ENCODE measurements around the gene KCNK10.

Gene KCNK10

DNA sequence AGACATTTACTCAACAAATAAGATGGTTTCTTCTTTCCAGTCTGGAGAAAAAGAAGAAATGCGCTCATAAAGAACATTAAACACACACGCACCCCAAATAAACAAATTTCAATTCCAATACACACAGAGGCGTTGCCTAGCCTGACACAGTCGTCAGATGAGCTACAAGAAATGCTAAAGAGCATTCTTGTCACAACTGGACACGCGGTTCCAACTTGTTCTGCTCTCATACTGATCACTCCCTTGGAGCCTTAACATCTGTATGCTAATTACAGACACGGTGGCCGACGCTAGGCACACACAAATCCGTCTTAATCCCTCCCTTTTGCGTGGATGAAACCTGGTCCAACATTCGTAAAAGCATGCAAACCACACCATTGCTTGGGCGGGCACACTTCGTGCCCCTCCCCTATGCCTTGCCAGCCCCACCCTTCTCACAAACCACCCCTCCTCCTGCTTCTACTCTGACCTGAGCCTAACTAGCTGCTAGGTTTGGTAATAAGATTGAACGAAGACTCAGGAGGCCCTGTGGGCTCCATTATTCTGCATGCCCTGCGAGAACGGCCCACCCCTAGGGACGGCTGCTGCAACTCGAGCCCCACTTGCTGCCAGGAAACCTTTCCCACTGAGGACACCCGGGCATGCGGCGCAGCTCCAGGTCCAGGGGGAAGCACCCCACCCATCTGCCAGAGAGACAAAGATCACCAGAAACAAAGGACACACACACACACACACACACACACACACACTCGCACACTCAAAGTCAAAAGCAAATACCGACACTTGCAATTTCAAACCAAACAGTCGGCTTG lies 1.2 kb downstream of the KCNK10 start:
- no peak for DNase-seq (ENCODE audit: low read depth)

DNA sequence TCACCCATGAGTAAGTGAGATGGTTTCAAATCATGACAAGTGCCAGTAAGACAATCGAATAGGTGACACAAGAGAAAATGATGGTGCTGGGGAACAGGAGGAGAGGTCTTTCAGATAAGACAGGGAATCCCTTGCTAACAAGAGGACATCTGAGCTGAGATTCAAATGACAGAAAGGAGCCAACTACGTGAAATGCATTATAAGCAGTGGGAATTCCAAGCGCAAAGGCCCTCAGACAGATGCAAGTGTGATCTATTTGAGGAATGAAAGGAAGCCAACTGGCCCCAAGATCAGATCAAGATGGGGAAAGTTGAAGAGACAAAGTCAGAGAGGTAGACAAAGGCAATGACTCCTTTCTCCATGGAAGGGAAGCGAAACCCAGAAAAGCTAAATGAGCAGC lies 4.7 kb downstream of the KCNK10 start:
- DNase-seq (ENCODE audit: low read depth): no peak

DNA sequence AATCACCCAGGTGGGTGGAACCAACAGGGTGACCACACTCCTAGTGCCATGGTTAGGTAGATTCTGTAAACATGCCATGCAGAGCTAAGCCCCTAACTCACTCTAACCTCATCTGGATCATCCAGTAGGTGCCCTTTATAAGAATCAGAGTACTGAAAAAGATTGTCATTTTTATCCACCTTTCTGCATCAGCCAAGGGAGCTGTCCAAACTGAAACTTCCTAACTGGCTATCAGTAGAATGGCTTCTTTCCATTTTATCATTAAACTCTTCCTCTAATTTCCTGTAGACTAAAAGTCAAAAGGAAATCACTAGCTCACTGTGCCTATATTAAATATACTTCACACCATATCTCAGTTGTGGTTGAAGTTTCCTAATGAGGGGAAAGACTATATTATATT lies 6.5 kb downstream of the KCNK10 start:
- no peak for DNase-seq (ENCODE audit: low read depth)

DNA sequence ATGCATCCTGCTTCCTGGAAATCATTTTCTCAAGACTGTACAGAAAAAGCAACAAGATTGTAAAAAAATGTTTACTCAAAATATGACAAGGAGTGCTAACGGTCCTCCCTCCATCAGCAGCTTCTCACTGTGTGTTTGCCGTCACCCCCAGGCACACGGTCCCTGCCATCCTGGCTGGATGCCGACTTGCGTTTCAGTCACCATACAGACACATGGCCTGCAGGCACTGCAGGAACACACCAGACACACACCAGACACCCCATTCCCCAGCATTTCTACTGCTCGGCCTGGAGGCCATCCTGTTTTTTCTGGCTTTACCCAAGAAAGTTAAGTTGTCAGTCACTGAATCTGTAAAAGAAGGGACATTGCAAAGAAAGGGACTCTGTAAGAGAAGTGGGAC lies 10.8 kb downstream of the KCNK10 start:
- no peak for DNase-seq (ENCODE audit: low read depth)

DNA sequence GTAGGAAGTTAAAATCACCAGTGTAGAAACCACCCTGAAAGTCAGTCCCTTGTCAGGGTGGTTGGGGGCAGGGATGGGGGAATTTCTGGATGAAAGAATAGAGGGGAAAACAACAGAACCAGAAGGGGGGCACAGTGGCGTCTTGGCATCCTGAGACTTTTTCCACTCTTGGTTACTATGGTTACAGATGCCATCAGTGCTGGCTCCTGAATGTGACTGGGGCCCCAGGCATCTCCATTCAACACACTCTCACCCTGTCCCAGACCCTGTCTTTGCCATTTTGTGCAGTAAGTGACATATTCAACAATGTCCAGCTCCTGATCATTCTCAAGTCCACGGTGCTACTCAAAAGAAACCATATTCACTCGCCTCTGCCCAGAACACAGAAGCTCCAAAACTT lies 11.3 kb downstream of the KCNK10 start:
- no peak for DNase-seq (ENCODE audit: low read depth)

DNA sequence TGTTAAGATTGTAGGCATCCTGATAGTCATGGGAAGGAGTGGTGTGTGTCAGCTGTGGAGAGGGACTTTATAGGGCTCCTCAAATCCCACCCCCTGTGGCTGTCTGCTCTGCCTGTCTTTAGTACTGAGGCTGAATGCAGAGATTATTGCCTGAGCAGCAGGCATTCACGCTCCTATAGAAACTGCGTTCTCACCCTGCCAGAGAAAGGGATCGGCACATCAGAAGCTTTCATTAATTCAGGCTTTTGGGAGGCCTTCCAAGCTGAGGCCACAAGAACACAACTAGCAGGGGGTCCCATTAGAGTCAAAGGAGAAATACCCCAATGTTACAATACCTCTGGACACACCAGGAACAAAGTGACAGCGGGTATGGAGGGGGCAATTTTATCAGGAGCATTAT lies 12.6 kb downstream of the KCNK10 start:
- DNase-seq (ENCODE audit: low read depth): no peak

DNA sequence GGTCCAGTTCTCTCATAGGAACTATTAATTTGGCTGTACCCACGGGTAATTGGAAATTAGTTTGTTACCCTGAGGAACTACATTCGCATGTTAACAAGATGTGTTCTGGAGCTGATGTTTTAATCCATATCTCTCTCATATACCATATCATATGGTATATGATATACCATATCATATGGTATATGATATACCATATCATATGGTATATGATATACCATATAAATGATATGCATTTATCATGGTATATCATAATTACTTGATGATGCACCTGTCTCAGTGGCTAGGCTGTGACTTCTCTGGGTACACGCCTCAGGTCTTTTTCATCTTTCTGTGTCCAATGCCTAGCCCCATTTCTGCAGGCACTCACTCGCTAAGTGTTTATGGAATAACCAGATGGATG lies 13.0 kb downstream of the KCNK10 start:
- no peak for DNase-seq (ENCODE audit: low read depth)

DNA sequence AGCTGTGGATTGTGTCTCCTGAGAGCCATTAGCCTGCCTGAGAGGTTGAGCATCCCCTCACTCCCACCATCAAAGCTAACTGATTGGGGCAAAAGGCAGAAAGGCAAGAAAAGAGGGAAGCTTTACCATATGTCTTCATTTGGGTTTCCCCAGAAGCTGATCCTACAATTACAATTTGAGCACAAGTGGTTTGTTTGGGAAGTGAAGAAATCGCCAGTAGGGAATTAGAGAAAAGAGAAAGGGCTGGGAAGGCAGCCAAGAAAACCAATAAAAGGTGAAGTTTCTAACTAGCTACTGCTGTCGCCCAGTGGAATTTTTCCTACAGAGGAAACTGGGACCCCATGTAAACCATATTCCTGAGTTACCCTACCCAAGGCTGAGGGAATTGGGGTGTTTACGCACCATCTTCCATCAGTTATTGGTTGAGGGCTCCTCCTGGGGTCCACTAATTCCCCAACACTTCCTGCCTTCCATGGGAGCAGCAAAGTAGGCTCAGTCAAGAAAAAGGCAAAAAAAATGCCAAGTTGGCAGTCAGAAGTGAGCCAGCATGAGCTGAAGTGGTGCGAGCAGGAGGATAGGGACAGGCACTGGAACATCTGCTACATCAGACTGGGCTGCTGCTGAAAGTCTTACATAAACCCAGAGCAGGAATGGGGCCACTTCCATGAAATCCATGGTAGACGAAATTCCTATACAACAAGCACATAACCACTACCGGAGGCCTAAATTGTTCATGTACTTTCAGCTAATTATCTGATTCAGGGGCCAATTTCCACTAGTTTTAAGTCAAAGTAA lies 17.3 kb downstream of the KCNK10 start:
- DNase-seq (ENCODE audit: low read depth): no peak

DNA sequence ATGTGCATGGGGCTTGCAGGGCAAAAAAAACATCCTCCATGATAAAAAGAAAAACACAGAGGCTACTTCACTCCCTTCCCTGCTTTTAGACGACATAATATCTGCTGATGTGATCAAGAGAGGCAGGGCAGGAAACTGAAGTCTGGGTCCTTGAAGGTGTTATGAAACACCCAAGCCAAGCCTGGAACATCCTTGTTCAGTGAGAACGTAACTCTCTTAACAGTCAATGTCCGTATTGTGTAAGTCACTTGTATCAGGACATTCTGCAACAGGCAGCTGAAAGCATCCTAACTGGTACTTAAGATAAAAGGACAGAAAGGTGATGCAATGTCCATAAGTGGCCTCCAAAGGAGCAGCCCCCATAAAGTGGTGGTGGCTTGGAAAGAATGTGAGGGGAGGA lies 20.0 kb downstream of the KCNK10 start:
- DNase-seq (ENCODE audit: low read depth): no peak

DNA sequence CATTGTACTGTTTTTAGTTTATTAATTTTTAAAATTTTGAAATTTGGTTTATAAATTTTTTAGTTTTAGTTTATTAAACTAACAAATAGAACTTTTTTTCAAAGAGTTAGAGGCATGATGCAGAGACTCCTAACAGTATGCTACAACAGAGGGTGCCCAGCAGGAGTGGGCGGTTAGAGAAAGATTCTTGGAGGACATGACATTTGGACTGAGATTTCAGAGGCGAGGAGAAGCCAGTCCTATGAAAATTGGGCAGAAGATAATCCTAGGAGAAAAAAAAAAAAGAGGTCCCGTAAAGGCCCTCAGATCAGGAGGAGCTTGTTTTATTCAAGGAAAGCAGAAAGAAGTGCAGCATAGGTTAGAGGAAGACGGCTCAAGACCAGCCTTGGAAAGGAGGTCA lies 21.7 kb downstream of the KCNK10 start:
- DNase-seq (ENCODE audit: low read depth): no peak

DNA sequence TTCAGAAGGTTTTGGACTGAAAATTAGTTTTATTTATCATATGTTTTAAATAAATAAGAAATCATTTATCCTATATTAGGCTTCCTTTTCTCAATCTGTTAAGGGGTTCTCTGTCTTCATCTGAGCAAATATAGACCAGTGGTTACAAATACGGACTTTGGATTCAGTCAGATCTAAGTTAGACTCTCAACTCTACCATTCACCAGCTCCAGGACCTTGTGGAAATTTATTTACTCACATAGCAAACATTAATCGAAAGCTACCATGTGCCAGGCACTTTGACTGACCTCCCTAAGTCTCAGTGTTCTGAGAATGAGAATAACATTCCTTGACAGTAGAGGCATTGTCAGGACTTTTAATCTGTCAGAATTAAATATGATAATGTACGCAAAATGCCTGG lies 22.3 kb downstream of the KCNK10 start:
- DNase-seq (ENCODE audit: low read depth): no peak

DNA sequence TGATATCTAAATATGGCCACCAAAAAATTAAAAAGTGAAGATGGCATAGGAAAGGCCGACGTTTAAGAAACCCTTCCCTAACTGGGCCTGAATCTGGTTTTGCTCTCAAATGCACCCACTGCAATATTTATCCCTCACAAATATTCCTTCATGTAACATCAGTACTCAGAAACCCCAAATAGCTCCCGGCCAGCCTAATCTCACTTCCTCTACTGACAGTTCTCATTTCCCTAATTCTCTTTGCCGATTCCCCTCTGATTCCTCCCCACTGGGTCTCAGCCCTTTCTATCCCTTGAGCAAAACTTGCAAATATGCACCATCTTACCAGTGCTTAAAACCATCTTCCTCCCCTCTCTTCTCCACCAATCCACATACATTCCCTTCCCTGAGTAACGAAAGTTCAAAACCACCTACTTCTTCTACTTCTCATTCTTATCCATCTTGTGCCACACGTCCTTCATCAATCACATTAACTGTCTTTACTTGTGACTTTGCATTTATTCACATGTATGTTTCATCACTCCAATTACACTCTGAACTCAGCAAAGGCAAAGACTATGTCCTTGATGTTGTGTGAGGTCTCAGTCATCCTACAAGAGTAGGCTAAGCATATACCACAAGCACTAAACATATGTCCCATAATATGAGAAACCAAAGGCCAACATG lies 23.1 kb downstream of the KCNK10 start:
- DNase-seq (ENCODE audit: low read depth): no peak

DNA sequence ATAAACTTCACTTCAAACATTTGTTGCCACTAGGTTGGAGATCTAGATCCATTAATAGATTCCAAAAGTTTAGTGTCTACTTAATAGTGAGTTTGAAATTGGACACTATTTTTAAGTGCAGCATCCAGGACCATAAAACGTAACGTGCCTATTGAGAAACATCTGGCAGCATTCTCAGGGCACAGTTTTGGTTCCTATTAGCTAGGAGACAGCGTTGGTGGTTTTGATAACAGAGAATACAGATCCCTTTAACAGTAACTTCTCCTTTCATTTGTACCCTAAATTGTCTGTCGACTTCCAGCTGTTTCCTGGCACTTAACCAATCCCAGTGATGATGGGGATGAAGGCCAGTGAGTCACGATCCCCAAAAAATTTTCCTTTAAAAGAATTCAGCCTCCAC lies 25.8 kb downstream of the KCNK10 start:
- DNase-seq (ENCODE audit: low read depth): no peak

DNA sequence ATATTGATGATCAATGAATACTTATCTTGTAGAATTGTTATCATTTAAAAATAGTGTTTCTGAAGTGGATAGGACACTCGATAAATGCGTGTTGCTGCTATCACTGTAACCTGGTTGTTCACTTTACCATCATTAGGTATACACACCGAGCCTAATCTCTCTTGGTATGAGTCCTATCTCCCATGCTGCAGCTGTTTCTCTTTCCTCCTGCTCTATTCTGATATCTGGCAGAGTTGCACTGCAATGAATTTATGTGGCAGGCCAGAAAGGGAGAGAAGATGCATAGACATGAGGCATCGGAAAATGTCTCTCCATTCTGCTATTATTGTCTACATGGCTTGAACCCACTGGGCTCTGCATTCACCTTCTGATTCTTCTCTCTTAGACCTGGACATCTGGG lies 26.7 kb downstream of the KCNK10 start:
- DNase-seq (ENCODE audit: low read depth): no peak

DNA sequence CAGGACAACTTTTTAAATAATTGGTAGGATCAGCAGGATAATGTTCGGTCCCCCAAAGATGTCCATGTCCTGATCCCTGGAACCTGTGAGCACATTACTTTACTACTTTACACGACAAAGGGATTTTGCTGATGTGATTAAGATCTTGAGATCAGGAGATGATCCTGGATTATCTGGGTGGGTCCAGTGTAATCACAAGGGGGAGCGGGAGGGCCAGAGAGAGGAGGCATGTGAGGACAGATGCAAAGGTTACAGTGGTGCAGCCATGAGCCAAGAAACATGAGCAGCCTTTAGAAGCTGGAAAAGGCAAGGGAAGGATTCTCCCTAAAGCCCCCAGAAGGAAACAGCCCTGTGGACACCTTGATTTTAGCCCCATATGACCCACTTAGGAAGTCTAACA lies 33.1 kb downstream of the KCNK10 start:
- no peak for DNase-seq (ENCODE audit: low read depth)

DNA sequence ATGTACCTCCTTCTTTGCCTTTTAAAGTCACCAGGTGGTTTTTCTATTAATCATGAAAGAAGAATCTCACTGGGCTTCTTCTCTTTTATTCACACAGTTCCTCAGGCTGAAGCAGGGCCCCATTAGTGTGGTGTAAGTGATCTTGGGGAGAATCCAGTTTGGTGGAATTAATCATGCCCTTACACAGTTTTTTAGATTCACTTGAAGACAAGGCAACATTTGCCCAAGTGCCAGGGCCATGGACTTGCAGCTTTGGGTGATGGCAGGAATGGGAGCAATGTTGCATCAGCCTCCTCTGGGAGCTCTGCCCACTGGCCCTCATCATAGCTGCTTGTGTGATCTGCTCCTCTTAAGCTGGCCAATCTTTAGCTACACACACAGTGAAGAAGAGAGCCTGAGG lies 33.8 kb downstream of the KCNK10 start:
- DNase-seq (ENCODE audit: low read depth): no peak

DNA sequence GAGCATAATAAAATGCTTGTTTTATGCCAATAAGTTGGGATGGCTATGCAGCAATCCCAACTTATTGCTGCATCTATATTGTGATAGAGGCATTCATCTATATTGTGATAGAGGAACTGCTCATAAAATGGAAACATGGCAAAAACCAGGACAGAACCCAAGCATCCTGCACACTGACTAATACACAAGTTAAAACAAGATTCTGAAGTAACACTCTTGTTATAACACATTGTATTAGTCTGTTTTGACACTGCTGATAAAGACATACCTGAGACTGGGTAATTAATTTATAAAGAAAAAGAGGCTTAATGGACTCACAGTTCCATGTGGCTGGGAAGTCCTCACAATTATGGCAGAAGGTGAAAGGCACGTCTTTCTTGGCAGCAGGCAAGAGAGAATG lies 36.8 kb downstream of the KCNK10 start:
- no peak for DNase-seq (ENCODE audit: low read depth)

DNA sequence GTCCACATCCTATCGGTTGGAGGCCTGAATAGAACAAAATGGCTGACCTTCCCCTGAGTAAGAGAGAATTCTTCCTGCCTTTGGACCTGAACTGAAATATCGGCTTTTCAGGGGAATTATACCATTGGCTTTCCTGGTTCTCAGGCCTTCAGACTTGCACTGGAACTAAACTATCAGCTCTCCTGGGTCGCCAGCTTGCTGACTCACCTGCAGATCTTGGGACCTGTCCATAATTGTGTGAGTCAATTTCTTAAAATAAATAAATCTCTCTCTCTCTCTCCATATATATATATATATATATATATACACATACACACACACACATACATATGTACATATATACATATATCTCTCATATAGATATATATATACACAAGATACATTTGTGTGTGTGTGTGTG lies 41.6 kb downstream of the KCNK10 start:
- DNase-seq (ENCODE audit: low read depth): no peak

DNA sequence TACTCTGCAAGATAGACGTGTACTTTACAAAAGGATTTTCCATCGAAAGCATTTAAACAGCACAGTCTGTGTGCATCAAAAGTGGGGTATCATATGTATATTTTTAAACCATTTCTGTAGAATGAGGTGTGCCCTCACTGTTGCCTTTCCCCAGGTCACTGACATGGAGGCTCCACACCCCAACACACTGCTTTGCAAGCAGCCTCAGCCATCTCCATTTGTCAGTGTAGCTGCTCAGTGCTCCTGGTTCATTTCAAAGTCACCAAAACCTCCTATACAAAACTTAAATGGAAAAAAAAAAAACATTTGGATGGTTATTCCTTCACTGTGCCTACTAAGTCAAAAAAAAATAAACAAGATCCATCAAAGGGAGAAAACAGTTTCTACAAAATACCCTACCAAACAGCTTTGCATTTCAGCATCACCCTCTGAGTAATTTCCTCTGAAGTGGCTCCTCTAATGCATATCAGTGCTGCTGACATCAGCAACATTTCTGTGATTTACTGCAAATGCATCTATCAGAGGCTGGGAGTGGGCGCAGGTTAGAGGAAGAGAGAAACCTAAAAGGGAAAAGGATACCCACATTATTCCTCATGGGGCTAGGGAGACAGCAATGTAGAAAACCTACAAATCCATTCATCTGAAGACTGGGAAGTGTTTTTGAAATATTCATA lies 46.0 kb downstream of the KCNK10 start:
- no peak for DNase-seq (ENCODE audit: low read depth)

DNA sequence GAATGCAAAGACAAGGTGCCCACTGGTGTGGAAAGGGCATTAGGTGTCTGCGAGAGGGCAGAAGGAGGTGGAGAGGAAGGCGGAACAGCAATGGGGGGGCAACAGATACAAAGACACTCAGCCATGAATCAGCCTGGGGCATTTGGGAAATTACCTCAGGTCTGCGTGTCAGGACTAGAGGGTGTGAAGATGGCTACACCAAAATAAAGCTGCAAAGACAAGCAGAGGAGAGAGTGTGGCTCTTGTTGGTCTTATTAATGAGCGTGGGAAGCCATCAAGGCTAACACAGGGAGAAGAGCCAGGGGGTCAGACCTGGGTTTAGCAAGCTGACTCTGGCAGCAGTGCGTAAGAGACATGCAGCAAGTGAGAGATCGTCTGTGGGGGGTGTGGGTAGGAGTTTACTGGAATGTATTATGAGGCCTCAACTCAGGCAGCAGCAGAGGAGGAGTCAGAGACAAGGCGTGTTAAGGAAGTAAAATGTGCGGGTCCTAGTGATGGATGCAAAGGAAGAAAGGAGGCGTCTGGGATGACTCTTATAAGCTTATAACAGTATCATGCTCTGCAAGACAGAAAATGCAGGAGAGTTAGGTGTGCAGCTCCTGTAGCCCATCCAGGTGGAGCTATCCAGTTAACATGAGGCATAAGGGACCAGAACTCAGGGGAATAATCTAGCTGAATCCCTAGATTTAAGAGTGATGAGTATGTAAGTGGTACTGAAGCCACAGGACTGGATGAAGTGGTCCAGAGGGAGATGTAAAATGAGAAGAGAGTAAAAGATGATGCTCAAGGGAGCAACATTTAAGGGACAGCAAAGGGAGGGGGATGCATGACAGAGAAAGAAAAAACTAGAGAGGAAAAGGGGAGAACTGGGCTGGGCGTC lies 50.4 kb downstream of the KCNK10 start:
- no peak for DNase-seq (ENCODE audit: low read depth)

DNA sequence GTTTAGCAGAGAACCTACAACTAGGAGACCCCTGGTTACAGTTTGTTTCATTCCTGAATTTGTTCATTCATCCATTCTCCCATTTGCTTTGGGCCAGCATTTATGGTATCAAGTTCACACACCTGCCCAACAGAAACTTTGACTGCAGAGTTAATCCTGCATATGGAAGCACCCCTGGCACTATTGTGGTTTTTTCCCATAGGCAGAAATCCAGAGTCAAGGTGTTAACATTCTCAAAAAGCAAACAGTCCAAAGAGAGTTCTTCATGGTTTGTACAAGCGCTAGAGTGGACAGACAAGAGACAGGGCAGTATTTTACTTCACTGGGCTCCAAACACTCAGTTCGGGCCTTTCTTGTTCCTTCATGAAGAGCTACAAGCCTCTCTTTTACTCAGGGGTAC lies 51.9 kb downstream of the KCNK10 start:
- DNase-seq (ENCODE audit: low read depth): no peak

DNA sequence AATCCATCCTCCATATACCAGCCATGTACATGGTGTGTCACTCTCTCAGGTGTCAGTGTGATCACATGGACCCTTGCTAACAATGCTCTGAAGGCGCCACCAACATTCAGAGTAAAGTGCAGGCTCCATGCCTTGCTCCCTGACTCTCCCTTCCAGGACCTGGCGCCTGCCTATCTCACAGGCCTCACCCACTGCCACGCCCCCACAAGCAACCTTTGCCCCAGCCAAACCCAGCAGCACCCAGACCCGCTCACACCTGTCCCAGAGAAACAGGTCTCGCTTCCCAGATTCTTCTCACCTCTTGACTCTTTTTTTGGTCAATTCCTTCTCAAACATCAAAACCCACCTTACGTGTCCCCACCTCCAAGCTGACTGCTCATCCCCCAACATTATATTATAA lies 52.3 kb downstream of the KCNK10 start:
- DNase-seq (ENCODE audit: low read depth): no peak

All from activated T-helper 9 cell treated with anti-CD3 and anti-CD28 coated beads, Interleukin-2, amount 50 U/mL, for 16 hours (primary cell).